KG1 (cell line): ENCODE measurements around the gene GGT5.
"Not testable (repeated sequence)": the region's sequence is repeated elsewhere in the genome, so short reads cannot be mapped to it uniquely, and the experiment has no call there.

Source experiments
- DNase-seq: peaks from one replicate; lab custom pipeline; 2025; lab: John Stamatoyannopoulos, UW

The GGT5 gene

GRCh38 chr22:24263479-24263878 is 18.6 kb upstream of the GGT5 start:
- DNase-seq: not testable (repeated sequence)

- not testable (repeated sequence) for DNase-seq
Measured at GRCh38 chr22:24262185-24262749, 17.4 kb upstream of the GGT5 start.

- DNase-seq: peak; percentile 25
Measured at GRCh38 chr22:24259459-24259858, 14.6 kb upstream of the GGT5 start.

GRCh38 chr22:24256736-24257135 is 11.9 kb upstream of the GGT5 start:
- DNase-seq: not testable (repeated sequence)

GRCh38 chr22:24256136-24256535 is 11.3 kb upstream of the GGT5 start:
- DNase-seq: not testable (repeated sequence)

- DNase-seq: not testable (repeated sequence)
Measured at GRCh38 chr22:24253126-24253525, 8.2 kb upstream of the GGT5 start.

- DNase-seq: not testable (repeated sequence)
Measured at GRCh38 chr22:24251286-24251685, 6.4 kb upstream of the GGT5 start.

GRCh38 chr22:24249413-24249812 is 4.5 kb upstream of the GGT5 start:
- DNase-seq: not testable (repeated sequence)

- DNase-seq: not testable (repeated sequence)
Measured at GRCh38 chr22:24248611-24249010, 3.7 kb upstream of the GGT5 start.

GRCh38 chr22:24247564-24248344 is 2.9 kb upstream of the GGT5 start:
- DNase-seq: no peak

- DNase-seq: no peak
Measured at GRCh38 chr22:24247011-24247507, 2.2 kb upstream of the GGT5 start.

GRCh38 chr22:24245584-24246561 is 991 bp upstream of the GGT5 start:
- DNase-seq: not testable (repeated sequence)

GRCh38 chr22:24244144-24244787 is 616 bp downstream of the GGT5 start:
- DNase-seq: no peak

- DNase-seq: not testable (repeated sequence)
Measured at GRCh38 chr22:24243417-24243816, 1.5 kb downstream of the GGT5 start.

- DNase-seq: not testable (repeated sequence)
Measured at GRCh38 chr22:24240985-24241692, 3.7 kb downstream of the GGT5 start.

- no peak for DNase-seq
Measured at GRCh38 chr22:24240381-24240780, 4.5 kb downstream of the GGT5 start.

- not testable (repeated sequence) for DNase-seq
Measured at GRCh38 chr22:24238101-24238694, 6.7 kb downstream of the GGT5 start.

GRCh38 chr22:24236656-24237055 is 8.2 kb downstream of the GGT5 start:
- no peak for DNase-seq

- no peak for DNase-seq
Measured at GRCh38 chr22:24235315-24235714, 9.6 kb downstream of the GGT5 start.

GRCh38 chr22:24233816-24234215 is 11.1 kb downstream of the GGT5 start:
- DNase-seq: no peak

GRCh38 chr22:24233235-24233634 is 11.6 kb downstream of the GGT5 start:
- DNase-seq: no peak
